ENCODE results near the gene GLYATL2.
A peak's percentile ranks its signal among the peaks of the same experiment; 100 is the strongest.

GLYATL2 gene

DNA sequence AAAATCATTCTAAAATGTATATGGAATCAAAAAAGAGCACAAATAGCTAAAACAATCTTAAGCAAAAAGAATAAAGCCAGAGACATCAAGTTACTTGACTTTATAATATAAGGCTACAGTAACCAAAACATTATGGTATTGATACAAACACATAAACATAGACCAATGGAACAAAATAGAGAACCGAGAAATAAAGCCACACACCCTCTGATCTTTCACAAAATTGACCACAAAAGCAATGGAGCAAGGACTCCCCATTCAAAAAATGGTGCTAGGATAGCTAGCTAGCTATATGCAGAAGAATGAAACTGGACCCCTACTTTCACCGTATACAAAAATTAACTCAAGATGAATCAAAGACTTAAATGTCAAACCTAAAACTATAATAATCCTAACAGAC is 43.2 kb downstream of the GLYATL2 start:
- no peak for DNase-seq (ENCODE audit: low read depth in 1 of 2, low spot score in 1 of 2)

DNA sequence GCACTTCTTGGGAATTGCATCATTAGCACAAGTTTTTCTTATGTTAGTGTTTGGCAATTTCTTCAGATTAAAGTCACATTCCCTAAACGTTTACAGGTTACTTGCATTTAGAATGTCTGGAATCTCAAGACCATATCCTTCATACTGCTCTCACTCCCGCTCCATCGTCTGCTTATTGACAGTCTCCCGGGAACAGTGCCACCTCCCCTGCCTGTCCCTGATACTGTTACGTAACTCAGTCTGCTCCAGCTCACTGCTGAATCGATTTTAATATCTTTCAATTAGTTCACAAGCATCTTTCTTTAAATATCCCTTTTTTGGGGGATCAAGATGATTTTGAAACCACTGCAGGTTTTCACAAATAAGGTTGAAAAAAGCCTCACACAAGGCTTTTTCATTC is 48.2 kb downstream of the GLYATL2 start:
- DNase-seq (ENCODE audit: low read depth in 1 of 2, low spot score in 1 of 2) = no peak

DNA sequence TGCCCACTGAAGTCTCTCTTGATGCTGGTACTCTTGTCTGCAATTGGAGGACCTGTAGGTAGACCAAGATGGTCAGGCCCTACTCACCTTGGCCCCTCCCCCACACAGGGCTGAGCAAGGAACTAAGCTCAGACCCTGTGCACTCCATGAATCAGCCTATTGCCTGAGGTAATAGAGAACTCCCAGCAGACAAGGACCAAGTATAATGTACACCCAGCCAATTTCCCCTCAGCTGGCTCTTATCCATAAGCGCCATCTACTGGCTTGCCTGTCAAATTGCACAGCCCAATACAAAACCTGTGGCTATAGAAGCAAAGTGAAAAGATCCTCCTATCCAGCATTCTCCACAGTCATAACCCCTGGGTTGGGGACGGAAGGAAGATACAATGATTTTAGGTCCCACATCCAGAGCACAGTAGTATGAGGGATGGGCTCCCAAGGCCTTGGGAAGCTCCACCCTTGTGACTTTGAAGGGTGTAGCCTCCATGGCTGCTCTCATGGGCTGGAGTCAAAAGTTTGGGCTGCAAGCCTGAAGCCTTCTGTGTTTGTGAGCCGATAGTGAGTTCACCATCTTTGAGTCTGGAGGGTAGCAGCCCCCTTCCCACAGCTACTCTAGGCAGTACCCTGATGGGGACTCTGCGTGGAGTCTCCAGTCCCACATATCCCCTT is 56.0 kb downstream of the GLYATL2 start:
- peak in 1 of 2 donors; percentile 6 for DNase-seq (ENCODE audit: low read depth in 1 of 2, low spot score in 1 of 2)

DNA sequence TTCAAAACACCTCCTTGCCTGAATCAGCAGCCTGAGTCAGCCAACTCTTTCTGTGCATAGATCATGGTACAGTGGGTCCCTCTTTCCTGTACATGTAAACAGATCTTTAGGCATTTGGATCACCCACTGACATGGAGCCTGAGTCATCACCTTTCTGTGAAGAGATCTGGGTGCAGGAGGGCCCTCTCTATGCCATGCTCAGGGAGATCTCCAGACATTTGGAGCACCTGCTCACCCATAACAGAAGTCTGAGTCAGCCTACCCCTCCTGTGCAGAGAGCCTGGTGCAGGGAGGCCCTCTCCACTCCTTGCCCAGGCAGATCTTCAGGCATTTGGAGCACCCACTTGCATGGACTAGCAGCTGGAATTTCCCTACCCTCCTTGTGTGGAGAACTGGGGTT is 56.6 kb downstream of the GLYATL2 start:
- no peak for DNase-seq (ENCODE audit: low read depth in 1 of 2, low spot score in 1 of 2)

DNA sequence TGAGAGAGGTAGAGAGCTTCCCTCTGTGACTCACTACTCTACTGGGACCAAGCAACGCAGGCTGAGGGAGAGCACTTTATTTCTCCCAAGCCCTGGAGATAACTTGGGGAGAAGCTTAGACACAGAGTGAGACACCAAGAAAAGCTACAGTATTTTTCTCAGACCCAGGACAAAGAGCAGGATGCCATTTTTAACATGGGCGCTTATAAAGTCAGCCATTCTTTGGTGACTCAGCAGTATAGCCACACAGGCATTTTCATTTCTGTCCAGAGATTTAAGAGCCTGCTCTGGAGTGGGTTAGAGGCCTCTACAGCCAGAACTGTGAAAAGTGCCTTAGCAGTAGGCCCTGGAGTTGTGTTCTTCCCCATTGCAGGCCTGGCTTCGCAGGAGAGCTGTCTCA is 57.8 kb downstream of the GLYATL2 start:
- no peak for DNase-seq (ENCODE audit: low read depth in 1 of 2, low spot score in 1 of 2)

DNA sequence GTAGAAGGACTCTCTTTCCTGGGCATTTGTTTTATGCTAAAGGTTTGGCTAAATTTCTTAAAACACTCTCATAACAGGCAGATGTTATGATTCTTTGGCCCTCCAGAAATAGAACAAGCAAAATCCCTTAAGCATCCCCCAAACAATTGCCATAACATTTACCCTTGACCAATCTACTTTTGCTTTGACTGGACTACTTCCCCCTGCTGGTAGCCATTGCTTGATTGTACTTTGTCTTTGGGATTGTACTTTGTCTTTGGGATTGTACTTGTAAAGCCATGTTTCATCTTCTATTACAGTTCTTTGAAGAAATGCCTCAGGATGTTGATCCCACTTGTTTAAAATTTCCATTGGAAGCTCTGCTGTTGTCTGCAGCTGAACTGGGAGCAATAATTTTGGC is 59.5 kb downstream of the GLYATL2 start:
- no peak for DNase-seq (ENCODE audit: low read depth in 1 of 2, low spot score in 1 of 2)

Measured in activated T-helper 1 cell treated with anti-CD3 and anti-CD28 coated beads, Interleukin-2, amount 50 U/mL, for 16 hours (primary cell).